GM12801 (cell line): ENCODE data around the gene DSC1.

Experiments used
- TF ChIP-seq, protein P1 (sequence below): IDR thresholded peaks from one replicate; pipeline ENCODE4 v1.5.1; 2011; ENCODE audit warnings: control low read depth; ENCODE audit not compliant: insufficient read length; ENCODE audit errors: extremely low read depth

The DSC1 gene

DNA sequence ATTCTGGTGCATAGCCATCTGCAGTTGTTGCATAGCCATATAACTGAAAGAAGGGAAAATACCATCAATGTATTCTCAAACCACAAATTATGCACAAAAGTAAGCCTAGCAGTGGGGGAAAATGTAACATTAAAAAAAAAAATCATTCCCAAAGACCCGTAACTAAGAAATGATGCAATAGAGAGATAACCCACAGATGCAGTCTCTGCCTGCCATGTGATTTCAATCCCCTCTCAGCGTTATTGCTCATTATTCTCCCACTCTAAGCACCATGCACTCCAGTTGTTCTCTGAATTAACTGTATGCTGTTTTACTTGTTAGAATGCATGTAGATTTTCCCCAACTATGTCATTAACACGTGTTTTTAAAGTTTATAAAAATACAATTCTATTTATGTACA lies 14.1 kb downstream of the DSC1 start:
- TF ChIP-seq, protein P1, sequence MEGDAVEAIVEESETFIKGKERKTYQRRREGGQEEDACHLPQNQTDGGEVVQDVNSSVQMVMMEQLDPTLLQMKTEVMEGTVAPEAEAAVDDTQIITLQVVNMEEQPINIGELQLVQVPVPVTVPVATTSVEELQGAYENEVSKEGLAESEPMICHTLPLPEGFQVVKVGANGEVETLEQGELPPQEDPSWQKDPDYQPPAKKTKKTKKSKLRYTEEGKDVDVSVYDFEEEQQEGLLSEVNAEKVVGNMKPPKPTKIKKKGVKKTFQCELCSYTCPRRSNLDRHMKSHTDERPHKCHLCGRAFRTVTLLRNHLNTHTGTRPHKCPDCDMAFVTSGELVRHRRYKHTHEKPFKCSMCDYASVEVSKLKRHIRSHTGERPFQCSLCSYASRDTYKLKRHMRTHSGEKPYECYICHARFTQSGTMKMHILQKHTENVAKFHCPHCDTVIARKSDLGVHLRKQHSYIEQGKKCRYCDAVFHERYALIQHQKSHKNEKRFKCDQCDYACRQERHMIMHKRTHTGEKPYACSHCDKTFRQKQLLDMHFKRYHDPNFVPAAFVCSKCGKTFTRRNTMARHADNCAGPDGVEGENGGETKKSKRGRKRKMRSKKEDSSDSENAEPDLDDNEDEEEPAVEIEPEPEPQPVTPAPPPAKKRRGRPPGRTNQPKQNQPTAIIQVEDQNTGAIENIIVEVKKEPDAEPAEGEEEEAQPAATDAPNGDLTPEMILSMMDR: no peak

DNA sequence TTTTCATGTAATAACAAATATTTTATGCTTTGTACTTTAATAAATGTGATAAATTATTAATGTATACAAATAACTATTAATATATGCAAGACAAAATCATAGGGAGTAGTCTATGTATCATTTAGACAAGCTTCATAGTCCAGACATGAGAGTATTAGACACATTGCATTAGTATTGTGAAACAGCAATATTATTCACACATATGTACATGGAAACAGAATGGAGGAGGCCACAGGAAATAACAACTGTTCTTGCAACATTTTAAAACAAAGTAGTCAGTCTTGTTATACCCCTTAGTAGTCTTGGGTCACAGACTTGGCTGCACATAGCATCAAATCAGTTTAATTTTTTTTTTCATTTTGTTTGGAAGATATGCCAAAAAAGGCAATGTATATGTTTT lies 15.8 kb downstream of the DSC1 start:
- TF ChIP-seq, protein P1: no peak

DNA sequence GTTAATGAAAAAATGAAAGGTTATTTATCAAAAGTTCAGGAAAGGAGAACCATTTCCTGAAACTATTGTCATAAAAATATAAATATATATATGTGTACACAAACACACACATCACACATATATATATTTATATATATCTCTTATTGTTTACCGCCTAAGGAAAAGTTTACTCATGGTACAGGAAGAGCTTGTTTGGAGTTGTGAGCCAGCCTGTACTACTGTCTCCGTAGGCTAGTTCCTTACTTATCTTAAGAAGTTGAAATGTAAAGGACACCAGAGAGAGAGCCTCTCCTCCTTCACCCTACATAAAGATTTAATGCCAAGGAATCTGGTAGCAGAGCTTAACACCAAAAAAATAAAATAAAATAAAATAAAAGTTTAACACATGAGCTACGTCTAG lies 19.6 kb downstream of the DSC1 start:
- TF ChIP-seq, protein P1: no peak

DNA sequence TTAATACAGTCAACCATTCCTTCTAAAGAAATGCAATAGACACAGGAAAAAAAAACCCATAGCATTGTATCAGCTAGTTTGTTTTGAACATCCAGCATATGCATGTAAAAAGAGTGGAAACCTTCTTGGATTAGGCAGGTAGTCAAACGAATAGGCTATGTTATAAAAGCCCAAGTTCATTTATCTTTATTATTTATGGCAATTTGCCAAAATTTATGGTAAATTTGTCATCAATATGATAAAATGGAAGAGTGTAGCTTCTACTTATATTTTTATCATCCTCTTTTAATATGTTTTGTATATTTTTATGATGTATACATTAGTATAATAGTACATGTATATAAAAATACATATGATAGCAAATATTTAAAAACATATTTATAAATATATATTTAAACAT lies 23.9 kb downstream of the DSC1 start:
- TF ChIP-seq, protein P1: no peak

DNA sequence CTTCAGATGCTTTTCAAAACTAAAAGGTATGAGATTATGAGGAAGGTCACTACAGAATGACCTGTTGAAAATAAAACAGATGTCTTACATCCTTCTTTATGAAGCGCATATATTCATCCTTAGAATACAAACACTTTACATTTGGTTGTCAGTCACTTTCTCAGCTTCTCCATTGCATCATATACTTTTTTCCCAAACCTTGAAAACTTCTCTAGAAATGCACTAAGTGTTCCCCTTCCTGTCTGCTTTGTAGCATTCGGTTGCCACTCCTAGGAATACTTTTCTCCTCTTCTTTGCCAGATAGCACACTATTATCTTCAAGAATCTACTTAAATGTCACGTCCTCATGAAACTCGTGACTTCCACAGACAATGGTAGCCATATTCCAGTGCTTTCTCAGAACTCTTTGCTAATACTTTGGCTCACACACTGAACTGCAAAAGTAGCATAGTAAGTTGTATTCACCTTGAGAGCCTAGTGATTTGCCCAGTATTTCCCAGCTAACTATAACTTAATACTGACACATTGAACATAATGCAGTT lies 27.6 kb downstream of the DSC1 start:
- TF ChIP-seq, protein P1: no peak

DNA sequence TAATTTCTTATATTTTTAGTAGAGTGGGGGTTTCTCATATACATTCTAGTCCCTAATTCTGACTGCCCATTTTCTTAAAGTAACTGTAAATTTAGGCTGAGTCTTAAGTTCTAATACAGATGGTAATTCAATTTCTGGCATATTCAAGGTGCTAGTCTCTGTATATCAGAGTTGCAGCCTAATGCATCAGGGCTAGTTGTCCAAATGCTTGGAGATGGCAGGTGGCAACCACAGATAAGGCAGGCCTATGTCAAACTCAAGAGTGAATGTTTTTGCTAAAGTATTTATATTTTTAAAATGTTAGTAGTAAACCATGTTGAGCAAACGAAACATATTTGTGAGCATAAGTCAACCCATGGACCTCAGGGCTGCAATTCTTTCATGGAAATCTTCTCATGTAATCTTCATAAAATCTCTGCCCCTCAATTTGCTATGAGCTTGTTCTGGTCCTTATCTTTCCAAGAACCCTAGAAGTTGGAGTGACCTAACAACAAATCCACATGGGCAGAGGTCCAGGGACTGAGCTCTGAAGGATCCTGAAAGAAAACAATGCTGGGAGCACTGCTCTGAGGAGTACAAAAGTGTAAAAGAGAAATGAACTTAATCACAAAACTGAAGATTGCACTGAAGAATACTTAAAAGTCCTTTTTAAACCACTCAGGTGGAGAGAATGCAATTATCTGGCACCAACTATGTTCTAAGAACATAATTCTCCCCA lies 33.1 kb downstream of the DSC1 start:
- TF ChIP-seq, protein P1: no peak

DNA sequence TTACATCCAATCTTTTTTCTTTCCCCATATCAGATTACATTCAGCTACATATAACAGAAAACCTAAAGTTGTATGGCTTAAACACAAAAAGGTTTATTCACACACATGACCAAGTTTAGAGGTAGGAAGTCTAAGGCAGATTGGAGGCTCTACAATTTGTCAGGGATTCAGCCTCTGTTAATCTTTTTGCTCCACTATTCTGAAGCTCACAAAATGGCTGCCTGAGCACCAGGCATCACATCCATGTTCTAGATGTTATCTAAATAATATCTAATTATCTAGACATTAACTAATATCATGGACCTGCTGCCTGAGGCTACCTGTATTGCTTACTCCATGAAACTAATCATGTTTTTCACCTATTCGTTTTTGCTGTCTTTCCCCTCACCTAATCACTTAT lies 36.8 kb downstream of the DSC1 start:
- TF ChIP-seq, protein P1: no peak
